ENCODE results near the gene EXD3.

Gene EXD3

GRCh38 chr9:137317718-137318511, 105.0 kb downstream of the EXD3 start:
- DNase-seq (ENCODE audit: low spot score), result no peak

- no peak for DNase-seq (ENCODE audit: low spot score)
These were observed 105.8 kb downstream of the EXD3 start for GRCh38 chr9:137317021-137317717.

GRCh38 chr9:137316012-137316981, 106.7 kb downstream of the EXD3 start:
- no peak for DNase-seq (ENCODE audit: low spot score)

- no peak for DNase-seq (ENCODE audit: low spot score)
These were observed 107.4 kb downstream of the EXD3 start for GRCh38 chr9:137315581-137316011.

- DNase-seq (ENCODE audit: low spot score), result no peak
These were observed 108.1 kb downstream of the EXD3 start for GRCh38 chr9:137314561-137315560.

GRCh38 chr9:137313956-137314560, 108.9 kb downstream of the EXD3 start:
- no peak for DNase-seq (ENCODE audit: low spot score)

GRCh38 chr9:137313326-137313936, 109.5 kb downstream of the EXD3 start:
- DNase-seq (ENCODE audit: low spot score), result no peak

- DNase-seq (ENCODE audit: low spot score), result no peak
These were observed 110.1 kb downstream of the EXD3 start for GRCh38 chr9:137312852-137313325.

- no peak for DNase-seq (ENCODE audit: low spot score)
These were observed 110.7 kb downstream of the EXD3 start for GRCh38 chr9:137311986-137312851.

GRCh38 chr9:137311171-137311985, 111.6 kb downstream of the EXD3 start:
- DNase-seq (ENCODE audit: low spot score), result peak; percentile 94

- peak; percentile 86 for DNase-seq (ENCODE audit: low spot score)
These were observed 112.5 kb downstream of the EXD3 start for GRCh38 chr9:137310189-137311052.

- no peak for DNase-seq (ENCODE audit: low spot score)
These were observed 113.4 kb downstream of the EXD3 start for GRCh38 chr9:137309368-137310188.

GRCh38 chr9:137308057-137308619, 114.8 kb downstream of the EXD3 start:
- no peak for DNase-seq (ENCODE audit: low spot score)

- no peak for DNase-seq (ENCODE audit: low spot score)
These were observed 115.5 kb downstream of the EXD3 start for GRCh38 chr9:137307255-137308056.

GRCh38 chr9:137306850-137307254, 116.1 kb downstream of the EXD3 start:
- no peak for DNase-seq (ENCODE audit: low spot score)
